ENCODE results near the gene IER3. TPM values are rescaled to one million over a fixed set of nuclear protein-coding genes. Genes with fewer than 3 reads are reported as not detected.
A peak's percentile ranks its signal among the peaks of the same experiment; 100 is the strongest.

IER3 gene
- total and polyA plus RNA-seq, 9 of the 15 experiments (the other 6 are each of a cell fraction or from before 2014, with no cell fraction given), result 1.5 to 30.0 (median 11.5) TPM

DNA sequence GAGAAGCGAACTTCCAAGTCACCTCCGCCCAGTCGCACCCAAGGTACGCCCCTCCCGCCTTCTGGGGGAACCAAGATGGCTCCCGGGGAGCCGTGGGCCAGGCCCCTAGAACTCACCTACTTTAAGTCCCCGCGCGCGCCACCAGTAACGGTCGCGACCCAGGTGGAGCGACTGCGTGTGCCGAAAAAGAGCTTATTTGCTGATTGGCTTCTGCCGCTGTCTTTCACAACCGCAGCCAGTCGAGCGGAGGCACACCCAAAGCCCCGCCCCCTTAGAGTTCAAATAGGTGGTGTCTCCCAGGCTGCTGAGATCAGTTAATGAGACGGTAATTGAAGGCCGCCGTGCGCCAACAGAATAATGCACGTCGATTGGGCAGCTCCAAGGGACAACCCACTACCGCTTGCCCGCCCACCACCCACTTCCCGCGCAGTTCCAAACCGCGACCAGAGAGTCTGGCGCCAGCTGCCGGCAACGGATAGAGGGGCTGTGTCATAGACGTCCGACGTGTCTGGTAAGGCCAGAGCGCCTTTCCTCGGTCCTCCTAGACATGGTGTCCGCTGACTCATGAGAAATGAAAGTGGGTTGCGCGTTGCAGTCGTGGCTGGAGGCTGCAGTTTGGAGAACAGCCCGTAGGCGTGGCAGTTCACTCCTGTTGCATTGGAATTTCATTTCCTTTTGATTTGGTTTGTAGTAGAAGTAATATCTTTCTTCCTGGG is 27.1 kb downstream of the IER3 start, which contains the start of gene MDC1 (continued):
- TF ChIP-seq, protein P1, sequence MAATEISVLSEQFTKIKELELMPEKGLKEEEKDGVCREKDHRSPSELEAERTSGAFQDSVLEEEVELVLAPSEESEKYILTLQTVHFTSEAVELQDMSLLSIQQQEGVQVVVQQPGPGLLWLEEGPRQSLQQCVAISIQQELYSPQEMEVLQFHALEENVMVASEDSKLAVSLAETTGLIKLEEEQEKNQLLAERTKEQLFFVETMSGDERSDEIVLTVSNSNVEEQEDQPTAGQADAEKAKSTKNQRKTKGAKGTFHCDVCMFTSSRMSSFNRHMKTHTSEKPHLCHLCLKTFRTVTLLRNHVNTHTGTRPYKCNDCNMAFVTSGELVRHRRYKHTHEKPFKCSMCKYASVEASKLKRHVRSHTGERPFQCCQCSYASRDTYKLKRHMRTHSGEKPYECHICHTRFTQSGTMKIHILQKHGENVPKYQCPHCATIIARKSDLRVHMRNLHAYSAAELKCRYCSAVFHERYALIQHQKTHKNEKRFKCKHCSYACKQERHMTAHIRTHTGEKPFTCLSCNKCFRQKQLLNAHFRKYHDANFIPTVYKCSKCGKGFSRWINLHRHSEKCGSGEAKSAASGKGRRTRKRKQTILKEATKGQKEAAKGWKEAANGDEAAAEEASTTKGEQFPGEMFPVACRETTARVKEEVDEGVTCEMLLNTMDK (IDR thresholded peaks at IDR 0.05; ENCODE audit: borderline replicate concordance, insufficient read depth, low read depth, low read length, poor library complexity, severe bottlenecking), result no peak
- TF ChIP-seq POU5F1 (IDR thresholded peaks at IDR 0.05; ENCODE audit: borderline replicate concordance, low read depth, low read length, partially characterized antibody) (peak; percentile 75), LARP7 (IDR thresholded peaks at IDR 0.05) (no peak), ZNF347 (CRISPR knock-in tag; IDR thresholded peaks at IDR 0.05; ENCODE audit: low read depth) (no peak), ZNF57 (CRISPR knock-in tag; IDR thresholded peaks at IDR 0.05) (no peak), TEAD4 (IDR thresholded peaks at IDR 0.05; ENCODE audit: low read length) (peak; percentile 66), TEAD4 (CRISPR knock-in tag; IDR thresholded peaks at IDR 0.05; ENCODE audit: borderline replicate concordance) (no peak), KDM1A (IDR thresholded peaks at IDR 0.05) (no peak), SNRNP70 (optimal IDR thresholded peaks at IDR 0.05; ENCODE audit: low read depth, low read length) (no peak), KDM5B (IDR thresholded peaks at IDR 0.05; ENCODE audit: insufficient replicate concordance, low read depth, low read length) (peak; percentile 96)
- TF ChIP-seq, protein P2, sequence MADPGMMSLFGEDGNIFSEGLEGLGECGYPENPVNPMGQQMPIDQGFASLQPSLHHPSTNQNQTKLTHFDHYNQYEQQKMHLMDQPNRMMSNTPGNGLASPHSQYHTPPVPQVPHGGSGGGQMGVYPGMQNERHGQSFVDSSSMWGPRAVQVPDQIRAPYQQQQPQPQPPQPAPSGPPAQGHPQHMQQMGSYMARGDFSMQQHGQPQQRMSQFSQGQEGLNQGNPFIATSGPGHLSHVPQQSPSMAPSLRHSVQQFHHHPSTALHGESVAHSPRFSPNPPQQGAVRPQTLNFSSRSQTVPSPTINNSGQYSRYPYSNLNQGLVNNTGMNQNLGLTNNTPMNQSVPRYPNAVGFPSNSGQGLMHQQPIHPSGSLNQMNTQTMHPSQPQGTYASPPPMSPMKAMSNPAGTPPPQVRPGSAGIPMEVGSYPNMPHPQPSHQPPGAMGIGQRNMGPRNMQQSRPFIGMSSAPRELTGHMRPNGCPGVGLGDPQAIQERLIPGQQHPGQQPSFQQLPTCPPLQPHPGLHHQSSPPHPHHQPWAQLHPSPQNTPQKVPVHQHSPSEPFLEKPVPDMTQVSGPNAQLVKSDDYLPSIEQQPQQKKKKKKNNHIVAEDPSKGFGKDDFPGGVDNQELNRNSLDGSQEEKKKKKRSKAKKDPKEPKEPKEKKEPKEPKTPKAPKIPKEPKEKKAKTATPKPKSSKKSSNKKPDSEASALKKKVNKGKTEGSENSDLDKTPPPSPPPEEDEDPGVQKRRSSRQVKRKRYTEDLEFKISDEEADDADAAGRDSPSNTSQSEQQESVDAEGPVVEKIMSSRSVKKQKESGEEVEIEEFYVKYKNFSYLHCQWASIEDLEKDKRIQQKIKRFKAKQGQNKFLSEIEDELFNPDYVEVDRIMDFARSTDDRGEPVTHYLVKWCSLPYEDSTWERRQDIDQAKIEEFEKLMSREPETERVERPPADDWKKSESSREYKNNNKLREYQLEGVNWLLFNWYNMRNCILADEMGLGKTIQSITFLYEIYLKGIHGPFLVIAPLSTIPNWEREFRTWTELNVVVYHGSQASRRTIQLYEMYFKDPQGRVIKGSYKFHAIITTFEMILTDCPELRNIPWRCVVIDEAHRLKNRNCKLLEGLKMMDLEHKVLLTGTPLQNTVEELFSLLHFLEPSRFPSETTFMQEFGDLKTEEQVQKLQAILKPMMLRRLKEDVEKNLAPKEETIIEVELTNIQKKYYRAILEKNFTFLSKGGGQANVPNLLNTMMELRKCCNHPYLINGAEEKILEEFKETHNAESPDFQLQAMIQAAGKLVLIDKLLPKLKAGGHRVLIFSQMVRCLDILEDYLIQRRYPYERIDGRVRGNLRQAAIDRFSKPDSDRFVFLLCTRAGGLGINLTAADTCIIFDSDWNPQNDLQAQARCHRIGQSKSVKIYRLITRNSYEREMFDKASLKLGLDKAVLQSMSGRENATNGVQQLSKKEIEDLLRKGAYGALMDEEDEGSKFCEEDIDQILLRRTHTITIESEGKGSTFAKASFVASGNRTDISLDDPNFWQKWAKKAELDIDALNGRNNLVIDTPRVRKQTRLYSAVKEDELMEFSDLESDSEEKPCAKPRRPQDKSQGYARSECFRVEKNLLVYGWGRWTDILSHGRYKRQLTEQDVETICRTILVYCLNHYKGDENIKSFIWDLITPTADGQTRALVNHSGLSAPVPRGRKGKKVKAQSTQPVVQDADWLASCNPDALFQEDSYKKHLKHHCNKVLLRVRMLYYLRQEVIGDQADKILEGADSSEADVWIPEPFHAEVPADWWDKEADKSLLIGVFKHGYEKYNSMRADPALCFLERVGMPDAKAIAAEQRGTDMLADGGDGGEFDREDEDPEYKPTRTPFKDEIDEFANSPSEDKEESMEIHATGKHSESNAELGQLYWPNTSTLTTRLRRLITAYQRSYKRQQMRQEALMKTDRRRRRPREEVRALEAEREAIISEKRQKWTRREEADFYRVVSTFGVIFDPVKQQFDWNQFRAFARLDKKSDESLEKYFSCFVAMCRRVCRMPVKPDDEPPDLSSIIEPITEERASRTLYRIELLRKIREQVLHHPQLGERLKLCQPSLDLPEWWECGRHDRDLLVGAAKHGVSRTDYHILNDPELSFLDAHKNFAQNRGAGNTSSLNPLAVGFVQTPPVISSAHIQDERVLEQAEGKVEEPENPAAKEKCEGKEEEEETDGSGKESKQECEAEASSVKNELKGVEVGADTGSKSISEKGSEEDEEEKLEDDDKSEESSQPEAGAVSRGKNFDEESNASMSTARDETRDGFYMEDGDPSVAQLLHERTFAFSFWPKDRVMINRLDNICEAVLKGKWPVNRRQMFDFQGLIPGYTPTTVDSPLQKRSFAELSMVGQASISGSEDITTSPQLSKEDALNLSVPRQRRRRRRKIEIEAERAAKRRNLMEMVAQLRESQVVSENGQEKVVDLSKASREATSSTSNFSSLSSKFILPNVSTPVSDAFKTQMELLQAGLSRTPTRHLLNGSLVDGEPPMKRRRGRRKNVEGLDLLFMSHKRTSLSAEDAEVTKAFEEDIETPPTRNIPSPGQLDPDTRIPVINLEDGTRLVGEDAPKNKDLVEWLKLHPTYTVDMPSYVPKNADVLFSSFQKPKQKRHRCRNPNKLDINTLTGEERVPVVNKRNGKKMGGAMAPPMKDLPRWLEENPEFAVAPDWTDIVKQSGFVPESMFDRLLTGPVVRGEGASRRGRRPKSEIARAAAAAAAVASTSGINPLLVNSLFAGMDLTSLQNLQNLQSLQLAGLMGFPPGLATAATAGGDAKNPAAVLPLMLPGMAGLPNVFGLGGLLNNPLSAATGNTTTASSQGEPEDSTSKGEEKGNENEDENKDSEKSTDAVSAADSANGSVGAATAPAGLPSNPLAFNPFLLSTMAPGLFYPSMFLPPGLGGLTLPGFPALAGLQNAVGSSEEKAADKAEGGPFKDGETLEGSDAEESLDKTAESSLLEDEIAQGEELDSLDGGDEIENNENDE (IDR thresholded peaks at IDR 0.05; ENCODE audit: low read depth, low read length), result no peak
- TF ChIP-seq, protein P3, sequence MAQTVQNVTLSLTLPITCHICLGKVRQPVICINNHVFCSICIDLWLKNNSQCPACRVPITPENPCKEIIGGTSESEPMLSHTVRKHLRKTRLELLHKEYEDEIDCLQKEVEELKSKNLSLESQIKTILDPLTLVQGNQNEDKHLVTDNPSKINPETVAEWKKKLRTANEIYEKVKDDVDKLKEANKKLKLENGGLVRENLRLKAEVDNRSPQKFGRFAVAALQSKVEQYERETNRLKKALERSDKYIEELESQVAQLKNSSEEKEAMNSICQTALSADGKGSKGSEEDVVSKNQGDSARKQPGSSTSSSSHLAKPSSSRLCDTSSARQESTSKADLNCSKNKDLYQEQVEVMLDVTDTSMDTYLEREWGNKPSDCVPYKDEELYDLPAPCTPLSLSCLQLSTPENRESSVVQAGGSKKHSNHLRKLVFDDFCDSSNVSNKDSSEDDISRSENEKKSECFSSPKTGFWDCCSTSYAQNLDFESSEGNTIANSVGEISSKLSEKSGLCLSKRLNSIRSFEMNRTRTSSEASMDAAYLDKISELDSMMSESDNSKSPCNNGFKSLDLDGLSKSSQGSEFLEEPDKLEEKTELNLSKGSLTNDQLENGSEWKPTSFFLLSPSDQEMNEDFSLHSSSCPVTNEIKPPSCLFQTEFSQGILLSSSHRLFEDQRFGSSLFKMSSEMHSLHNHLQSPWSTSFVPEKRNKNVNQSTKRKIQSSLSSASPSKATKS (CRISPR knock-in tag; IDR thresholded peaks at IDR 0.05), result no peak
